Measurements from ENCODE around the gene SPIN2B. TPM values are rescaled to one million over a fixed set of nuclear protein-coding genes. Genes with fewer than 3 reads are reported as not detected.
"Not testable (repeated sequence)": the region's sequence is repeated elsewhere in the genome, so short reads cannot be mapped to it uniquely, and the experiment has no call there.

SPIN2B gene
- polyA plus RNA-seq, 2 of the 4 experiments (the other 2 are of a cell fraction): 9.1 to 11.2 TPM

GRCh38 chrX:57102918-57103317, 18.4 kb downstream of the SPIN2B start:
- FAIRE-seq; POLR2A ChIA-PET; H3K4me2 ChIP-seq; H3K4me3 ChIP-seq; DNase-seq (ENCODE audit: low read depth in 1 of 2, low spot score in 1 of 2); ATAC-seq; H3K4me1 ChIP-seq; H3K9me3 ChIP-seq; H3K27ac ChIP-seq; CTCF ChIA-PET: not testable (repeated sequence)
- WGBS (ENCODE audit: missing lambda C conversion rate): 82% methylated on average over 6 of the region's 6 CpGs

GRCh38 chrX:57083143-57083542, 38.2 kb downstream of the SPIN2B start:
- ATAC-seq: no peak
- CTCF ChIA-PET: no interaction called here
- no peak overlapping the region for H3K4me3 ChIP-seq
- DNase-seq (ENCODE audit: low read depth in 1 of 2, low spot score in 1 of 2): no peak
- no peak overlapping the region for H3K4me2 ChIP-seq
- H3K4me1 ChIP-seq: no peaks in the 10 kb centered on the region
- TF ChIP-seq MAFK (IDR thresholded peaks at IDR 0.05; ENCODE audit: partially characterized antibody): no peak
- WGBS (ENCODE audit: missing lambda C conversion rate): 100% methylated on average over 2 of the region's 7 CpGs
- POLR2A ChIA-PET: no interaction called here
- no peak overlapping the region for H3K27ac ChIP-seq
- no peaks in the 10 kb centered on the region for H3K9me3 ChIP-seq
- FAIRE-seq: no peak

DNA sequence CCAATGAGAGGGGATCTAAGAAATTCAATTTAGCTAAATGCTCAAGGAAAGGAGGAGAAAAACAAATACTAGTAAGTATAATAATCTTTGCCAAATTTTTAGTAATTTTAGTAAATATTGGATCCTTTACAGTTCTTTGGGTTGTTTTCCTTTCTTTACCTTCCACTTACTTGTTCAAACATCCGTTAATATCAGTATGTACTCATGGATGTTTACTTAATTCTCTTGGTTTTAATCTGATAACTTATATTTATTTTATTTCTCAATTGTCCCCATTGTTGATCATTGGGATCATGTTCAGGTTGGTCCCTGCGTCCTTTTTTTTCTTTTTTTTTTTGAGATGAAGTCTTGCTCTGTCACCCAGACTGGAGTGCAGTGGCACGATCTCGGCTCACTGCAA, 46.9 kb downstream of the SPIN2B start:
- POLR2A ChIA-PET: no interaction called here
- CTCF ChIA-PET: no interaction called here
- DNase-seq (ENCODE audit: low read depth in 1 of 2, low spot score in 1 of 2) (no peak), ATAC-seq (no peak), FAIRE-seq (no peak)
- no peak for TF ChIP-seq HOXB5 (CRISPR knock-in tag; IDR thresholded peaks at IDR 0.05)
- no peak for TF ChIP-seq CBX2 (IDR thresholded peaks at IDR 0.05; ENCODE audit: borderline replicate concordance, low read depth)
- no peak for TF ChIP-seq RNF2 (IDR thresholded peaks at IDR 0.05; ENCODE audit: borderline replicate concordance, low read depth)
- no peak for TF ChIP-seq HOXA7 (CRISPR knock-in tag; IDR thresholded peaks at IDR 0.05)
- no peak for TF ChIP-seq JUNB (IDR thresholded peaks at IDR 0.05)
- no peak for TF ChIP-seq MAZ (IDR thresholded peaks at IDR 0.05; ENCODE audit: borderline replicate concordance, low read depth, low read length)
- no peak for TF ChIP-seq EHMT2 (IDR thresholded peaks at IDR 0.05; ENCODE audit: low read depth)
- TF ChIP-seq CBX8 (IDR thresholded peaks at IDR 0.05): no peak
- TF ChIP-seq HOXB13 (CRISPR knock-in tag; IDR thresholded peaks at IDR 0.05; ENCODE audit: low read depth): no peak
- no peak for TF ChIP-seq EP300 (IDR thresholded peaks at IDR 0.05)
- no peak overlapping the region for H3K4me2 ChIP-seq
- H3K9me3 ChIP-seq: no peaks in the 10 kb centered on the region
- H3K4me1 ChIP-seq: no peaks in the 10 kb centered on the region
- 79% methylated on average over 4 of the region's 4 CpGs for whole genome bisulfite sequencing (ENCODE audit: missing lambda C conversion rate)
- no peak overlapping the region for H3K4me3 ChIP-seq
- H3K27ac ChIP-seq: no peak overlapping the region

DNA sequence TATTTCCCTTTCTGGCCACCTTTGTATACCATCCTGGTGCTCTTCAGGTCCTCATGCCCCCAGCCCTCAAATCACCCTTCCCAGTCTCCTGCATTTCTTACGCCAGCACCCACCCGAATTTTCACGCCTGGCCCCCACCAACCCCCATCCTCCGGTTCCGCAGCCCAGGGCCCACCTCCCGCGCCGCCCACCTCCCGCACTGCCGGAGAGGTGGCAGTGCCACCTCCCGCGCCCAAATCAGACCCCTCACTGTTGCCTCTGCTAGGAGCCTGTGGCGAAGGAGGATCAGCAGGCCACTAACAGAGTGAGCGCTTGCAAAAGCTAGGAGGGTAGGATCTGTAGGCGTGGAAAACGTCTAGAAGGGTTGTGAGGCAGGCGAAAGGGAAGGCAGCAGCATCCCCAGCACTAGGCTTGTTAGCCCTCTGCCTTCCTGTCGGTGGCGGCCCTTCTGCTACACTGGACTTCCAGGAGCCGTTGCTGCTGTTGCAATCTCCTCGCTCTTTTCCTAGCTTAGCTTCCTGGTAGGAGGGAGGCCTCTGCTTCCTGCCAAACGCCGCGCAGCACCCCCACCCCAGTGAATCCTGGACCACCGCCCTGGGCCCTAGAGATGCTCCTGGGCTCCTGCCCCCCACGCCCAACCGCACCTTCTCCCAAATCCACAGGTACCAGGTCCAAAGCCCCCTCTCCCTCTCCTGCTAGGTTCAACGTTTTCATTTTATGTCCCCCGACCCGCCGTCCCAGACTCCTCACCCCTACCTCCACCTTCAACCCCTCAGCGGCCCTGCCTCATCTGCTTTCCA, 51.0 kb downstream of the SPIN2B start:
- TF ChIP-seq MYC (IDR thresholded peaks at IDR 0.05; ENCODE audit: borderline replicate concordance, low read length) (no peak), HDAC2 (IDR thresholded peaks at IDR 0.05) (no peak), ZSCAN20 (CRISPR knock-in tag; IDR thresholded peaks at IDR 0.05) (no peak), HOXA7 (CRISPR knock-in tag; IDR thresholded peaks at IDR 0.05) (no peak), JUNB (IDR thresholded peaks at IDR 0.05) (no peak), TP53 (CRISPR knock-in tag; IDR thresholded peaks at IDR 0.05) (no peak), PHF8 (IDR thresholded peaks at IDR 0.05; ENCODE audit: borderline replicate concordance, low read depth) (no peak)
- FAIRE-seq (no peak), ATAC-seq (no peak), DNase-seq (ENCODE audit: low read depth in 1 of 2, low spot score in 1 of 2) (no peak)
- WGBS (ENCODE audit: missing lambda C conversion rate): 83% methylated on average over 21 of the region's 32 CpGs
- Histone ChIP-seq H3K4me3 (no peak overlapping the region), H3K9me3 (no peaks in the 10 kb centered on the region), H3K4me2 (no peak overlapping the region), H3K4me1 (no peaks in the 10 kb centered on the region), H3K27ac (no peak overlapping the region)
- POLR2A ChIA-PET: no interaction called here
- CTCF ChIA-PET: no interaction called here

Other genes with a start within 250 kb of the SPIN2B start
- 15.4 and 17.5 TPM in 2 replicates for gene SPIN3, start 126.0 kb downstream of the SPIN2B start, polyA plus RNA-seq (2011; rRNA removed)
- gene SPIN3, start 126.0 kb downstream of the SPIN2B start, polyA plus RNA-seq (2017; fragmentation: RNase III; extraction: RNeasy Plus Mini Kit Qiagen cat#74134 plus additional on column Dnase treatment): 10.3 to 11.6 TPM (median 10.8 TPM) in 3 replicates
- 0.30 and 0.31 TPM in 2 replicates for gene SPIN2A, start 15.8 kb upstream of the SPIN2B start, polyA plus RNA-seq (2011; rRNA removed)
- gene SPIN2A, start 15.8 kb upstream of the SPIN2B start, polyA plus RNA-seq (2017; fragmentation: RNase III; extraction: RNeasy Plus Mini Kit Qiagen cat#74134 plus additional on column Dnase treatment): 0.21 to 0.34 TPM (median 0.28 TPM) in 3 replicates
- gene FAAH2, start 165.2 kb upstream of the SPIN2B start, polyA plus RNA-seq (2011; rRNA removed): 0.52 and 0.93 TPM in 2 replicates
- 0.08 to 0.09 TPM in 2 of 3 replicates, not detected in the other for gene FAAH2, start 165.2 kb upstream of the SPIN2B start, polyA plus RNA-seq (2017; fragmentation: RNase III; extraction: RNeasy Plus Mini Kit Qiagen cat#74134 plus additional on column Dnase treatment)

Measured in A549 (cell line).